ENCODE results near the gene MRPS15.
A peak's percentile ranks its signal among the peaks of the same experiment; 100 is the strongest.

MRPS15 gene

GRCh38 chr1:36453051-36453450, 11.1 kb downstream of the MRPS15 start:
- Histone ChIP-seq H2AFZ (ENCODE audit: low read depth, low read length) (no peak overlapping the region), H3K36me3 (replicated peaks; ENCODE audit: low read depth, low read length) (peaks cover 10% of the 10 kb centered on the region), H3K27ac (ENCODE audit: low read length) (no peak overlapping the region), H3K9ac (ENCODE audit: low read length) (no peak overlapping the region), H4K20me1 (ENCODE audit: insufficient read depth, low read length) (no peaks in the 10 kb centered on the region), H3K27me3 (ENCODE audit: low read depth, low read length) (no peaks in the 10 kb centered on the region), H3K9me3 (ENCODE audit: insufficient read depth, low read length) (no peaks in the 10 kb centered on the region), H3K4me2 (ENCODE audit: low read length) (no peak overlapping the region), H3K79me2 (ENCODE audit: low read length) (no peaks in the 10 kb centered on the region), H3K4me3 (ENCODE audit: low read length) (no peak overlapping the region), H3K4me1 (ENCODE audit: low read length) (no peaks in the 10 kb centered on the region)
- no peak for TF ChIP-seq EZH2phosphoT487 (IDR thresholded peaks at IDR 0.05; ENCODE audit: low read depth)
- TF ChIP-seq, protein P1, sequence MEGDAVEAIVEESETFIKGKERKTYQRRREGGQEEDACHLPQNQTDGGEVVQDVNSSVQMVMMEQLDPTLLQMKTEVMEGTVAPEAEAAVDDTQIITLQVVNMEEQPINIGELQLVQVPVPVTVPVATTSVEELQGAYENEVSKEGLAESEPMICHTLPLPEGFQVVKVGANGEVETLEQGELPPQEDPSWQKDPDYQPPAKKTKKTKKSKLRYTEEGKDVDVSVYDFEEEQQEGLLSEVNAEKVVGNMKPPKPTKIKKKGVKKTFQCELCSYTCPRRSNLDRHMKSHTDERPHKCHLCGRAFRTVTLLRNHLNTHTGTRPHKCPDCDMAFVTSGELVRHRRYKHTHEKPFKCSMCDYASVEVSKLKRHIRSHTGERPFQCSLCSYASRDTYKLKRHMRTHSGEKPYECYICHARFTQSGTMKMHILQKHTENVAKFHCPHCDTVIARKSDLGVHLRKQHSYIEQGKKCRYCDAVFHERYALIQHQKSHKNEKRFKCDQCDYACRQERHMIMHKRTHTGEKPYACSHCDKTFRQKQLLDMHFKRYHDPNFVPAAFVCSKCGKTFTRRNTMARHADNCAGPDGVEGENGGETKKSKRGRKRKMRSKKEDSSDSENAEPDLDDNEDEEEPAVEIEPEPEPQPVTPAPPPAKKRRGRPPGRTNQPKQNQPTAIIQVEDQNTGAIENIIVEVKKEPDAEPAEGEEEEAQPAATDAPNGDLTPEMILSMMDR (IDR thresholded peaks at IDR 0.05; ENCODE audit: low read depth, low read length): no peak

DNA sequence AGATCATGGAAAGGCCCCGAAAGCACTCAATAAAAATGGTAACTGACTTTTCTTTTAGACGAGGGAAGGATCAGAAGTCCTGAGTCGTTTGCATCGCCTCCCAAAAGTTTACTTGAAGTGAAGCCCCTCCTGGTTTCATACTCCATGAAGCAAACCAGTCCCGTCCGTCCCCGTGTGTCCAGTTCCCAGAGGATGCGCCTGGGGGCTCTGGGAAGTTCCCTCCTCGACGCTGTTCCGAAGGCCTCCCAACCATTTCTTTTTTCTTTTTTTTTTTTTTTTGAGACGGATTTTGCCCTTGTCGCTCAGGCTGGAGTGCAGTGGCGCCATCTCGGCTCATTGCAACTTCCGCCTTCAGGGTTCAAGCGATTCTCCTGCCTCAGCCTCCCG, 13.3 kb downstream of the MRPS15 start:
- Histone ChIP-seq H3K36me3 (replicated peaks; ENCODE audit: low read depth, low read length) (peaks cover 6% of the 10 kb centered on the region), H3K79me2 (ENCODE audit: low read length) (no peaks in the 10 kb centered on the region), H3K4me1 (ENCODE audit: low read length) (peaks cover 9% of the 10 kb centered on the region), H3K27ac (ENCODE audit: low read length) (peak overlapping the region; percentile 61), H4K20me1 (ENCODE audit: insufficient read depth, low read length) (no peaks in the 10 kb centered on the region), H3K9ac (ENCODE audit: low read length) (peak overlapping the region; percentile 82), H2AFZ (ENCODE audit: low read depth, low read length) (peak overlapping the region; percentile 59), H3K4me3 (ENCODE audit: low read length) (peak overlapping the region; percentile 85), H3K4me2 (ENCODE audit: low read length) (peak overlapping the region; percentile 96), H3K27me3 (ENCODE audit: low read depth, low read length) (no peaks in the 10 kb centered on the region), H3K9me3 (ENCODE audit: insufficient read depth, low read length) (no peaks in the 10 kb centered on the region)
- TF ChIP-seq EZH2phosphoT487 (IDR thresholded peaks at IDR 0.05; ENCODE audit: low read depth): no peak
- TF ChIP-seq, protein P1 (IDR thresholded peaks at IDR 0.05; ENCODE audit: low read depth, low read length): no peak

DNA sequence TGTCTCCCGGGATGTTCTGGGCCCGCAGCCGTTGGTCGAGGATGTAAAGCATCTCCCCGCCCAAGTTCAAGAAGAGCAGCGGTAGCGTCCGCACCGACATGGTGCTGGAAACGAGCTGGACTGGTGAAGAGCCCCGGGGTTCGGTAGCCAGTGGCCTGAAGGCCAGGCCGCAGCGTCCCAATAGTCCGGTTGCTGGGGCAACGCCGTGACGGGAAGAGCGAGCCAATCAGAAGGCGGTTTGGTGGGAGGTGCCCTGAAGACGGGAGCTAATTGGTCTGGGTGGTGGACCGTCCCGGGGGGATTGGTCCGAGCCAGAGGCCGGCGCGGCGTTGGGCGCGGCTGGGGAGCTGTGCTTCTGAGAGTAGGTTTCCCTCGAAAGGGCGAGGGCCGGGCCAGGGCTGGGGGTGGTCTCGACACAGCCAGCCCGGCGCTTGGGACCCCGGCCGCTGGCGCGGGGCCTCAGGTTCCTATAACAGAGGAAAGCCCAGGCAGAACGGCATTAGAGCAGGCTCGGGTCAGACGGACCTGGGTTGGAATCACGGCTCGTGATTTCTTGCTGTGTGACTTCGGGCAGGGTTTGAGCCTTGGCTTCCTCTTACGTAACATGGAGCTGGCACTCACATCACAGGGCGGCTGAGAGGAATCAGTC, 13.8 kb downstream of the MRPS15 start, which contains the start of gene OSCP1:
OSCP1 (minus strand) TSS at position 182 of the 649 bp plus-strand sequence; CDS start at position 100, 82 bp downstream.
- Histone ChIP-seq H3K79me2 (ENCODE audit: low read length) (no peaks in the 10 kb centered on the region), H3K4me3 (ENCODE audit: low read length) (peak within 1 kb of the TSS; percentile 85), H2AFZ (ENCODE audit: low read depth, low read length) (peak within 1 kb of the TSS; percentile 66), H3K27ac (ENCODE audit: low read length) (peak within 1 kb of the TSS; percentile 61), H3K9ac (ENCODE audit: low read length) (peak within 1 kb of the TSS; percentile 82), H3K36me3 (replicated peaks; ENCODE audit: low read depth, low read length) (peaks cover 3% of the 10 kb centered on the region), H4K20me1 (ENCODE audit: insufficient read depth, low read length) (no peaks in the 10 kb centered on the region), H3K27me3 (ENCODE audit: low read depth, low read length) (no peaks in the 10 kb centered on the region), H3K9me3 (ENCODE audit: insufficient read depth, low read length) (no peaks in the 10 kb centered on the region), H3K4me1 (ENCODE audit: low read length) (peaks cover 9% of the 10 kb centered on the region), H3K4me2 (ENCODE audit: low read length) (peak within 1 kb of the TSS; percentile 96)
- no peak for TF ChIP-seq EZH2phosphoT487 (IDR thresholded peaks at IDR 0.05; ENCODE audit: low read depth)
- TF ChIP-seq, protein P1 (IDR thresholded peaks at IDR 0.05; ENCODE audit: low read depth, low read length): no peak

DNA sequence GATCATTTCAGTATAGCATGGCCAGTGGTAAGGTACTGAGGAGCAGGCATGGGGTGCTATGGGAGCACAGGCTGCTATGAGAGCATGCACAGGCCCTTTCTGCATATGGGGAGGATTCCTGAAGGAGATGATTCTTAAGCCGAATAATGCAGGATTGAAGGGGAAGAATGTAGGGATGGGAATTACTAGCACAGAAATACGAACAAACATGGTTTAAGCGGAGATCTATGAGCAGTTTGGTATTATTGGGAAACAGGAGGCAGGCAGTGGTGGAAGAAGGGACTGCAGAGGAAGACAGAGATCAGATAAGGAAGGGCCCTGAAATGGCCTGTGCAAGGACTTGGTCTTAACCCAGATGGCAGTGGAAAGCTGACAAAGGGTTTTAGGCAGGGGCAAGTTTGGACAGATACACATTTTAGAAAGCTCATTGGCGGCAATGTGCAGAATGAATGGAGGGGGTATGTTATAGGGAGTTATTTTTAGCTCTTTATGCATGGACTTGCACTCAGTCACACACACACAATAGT, 15.6 kb downstream of the MRPS15 start:
- H3K4me1 ChIP-seq (ENCODE audit: low read length): peaks cover 9% of the 10 kb centered on the region
- H3K27me3 ChIP-seq (ENCODE audit: low read depth, low read length): no peaks in the 10 kb centered on the region
- H2AFZ ChIP-seq (ENCODE audit: low read depth, low read length): no peak overlapping the region
- no peak overlapping the region for H3K4me3 ChIP-seq (ENCODE audit: low read length)
- no peaks in the 10 kb centered on the region for H3K79me2 ChIP-seq (ENCODE audit: low read length)
- H3K9me3 ChIP-seq (ENCODE audit: insufficient read depth, low read length): no peaks in the 10 kb centered on the region
- no peak overlapping the region for H3K4me2 ChIP-seq (ENCODE audit: low read length)
- TF ChIP-seq, protein P1 (IDR thresholded peaks at IDR 0.05; ENCODE audit: low read depth, low read length): no peak
- TF ChIP-seq EZH2phosphoT487 (IDR thresholded peaks at IDR 0.05; ENCODE audit: low read depth): no peak
- H3K36me3 ChIP-seq (replicated peaks; ENCODE audit: low read depth, low read length): no peaks in the 10 kb centered on the region
- no peak overlapping the region for H3K27ac ChIP-seq (ENCODE audit: low read length)
- no peak overlapping the region for H3K9ac ChIP-seq (ENCODE audit: low read length)
- no peaks in the 10 kb centered on the region for H4K20me1 ChIP-seq (ENCODE audit: insufficient read depth, low read length)
